Heart left ventricle (tissue), 16 donors: ENCODE data around the gene GAPDH. TPM values are rescaled to one million over a fixed set of nuclear protein-coding genes. Genes with fewer than 3 reads are reported as not detected.

Experiments used
- ATAC-seq, 4 donors: fragments of 200-7000 bp; cut with Tn5 transposase; one replicate each; pipeline ENCODE4 v1.9.1; 2020 to 2022; ENCODE audit warnings: moderate library complexity in 4 of 4, mild to moderate bottlenecking in 3 of 4, moderate number of reproducible peaks in 1 of 4
- DNase-seq, 5 donors: peaks; one replicate each; pipeline ENCODE4 v3.0.0-alpha.2; 2020
- H3K27ac ChIP-seq, 12 donors: fragments of 200-600 bp; sonication (generic) in 4 of 12; one replicate each; pipeline versions ENCODE4 v1.5.0 to v1.8.0; 2016 to 2022; ENCODE audit warnings: mild to moderate bottlenecking in 2 of 12
- H3K27me3 ChIP-seq, 9 donors: fragments of 200-600 bp; sonication (generic) in 2 of 9; one replicate each; pipeline versions ENCODE4 v1.5.1 to v1.8.0; 2016 to 2022; ENCODE audit warnings: mild to moderate bottlenecking in 3 of 9
- H3K36me3 ChIP-seq, 9 donors: fragments of 200-600 bp; sonication (generic) in 2 of 9; one replicate each; pipeline versions ENCODE4 v1.5.0 to v1.8.0; 2018 to 2022; ENCODE audit warnings: mild to moderate bottlenecking in 2 of 9
- H3K4me1 ChIP-seq, 12 donors: fragments of 200-600 bp; sonication (generic) in 4 of 12; one replicate each; pipeline versions ENCODE4 v1.5.0 to v1.8.0; 2016 to 2022; ENCODE audit warnings: mild to moderate bottlenecking in 3 of 12
- H3K4me3 ChIP-seq, 12 donors: fragments of 200-600 bp; sonication (generic) in 4 of 12; one replicate each; pipeline versions ENCODE4 v1.5.0 to v1.8.0; 2017 to 2022; ENCODE audit warnings: mild to moderate bottlenecking in 9 of 12, moderate library complexity in 4 of 12
- H3K9me3 ChIP-seq, 12 donors: fragments of 200-600 bp; sonication (generic) in 4 of 12; one replicate each; pipeline versions ENCODE4 v1.5.0 to v1.8.0; 2016 to 2022; ENCODE audit warnings: mild to moderate bottlenecking in 1 of 12
- POLR2A ChIP-seq, 2 donors: fragments of 450-650 bp; IDR thresholded peaks; one replicate each; pipeline ENCODE4 v1.6.1; 2017; ENCODE audit warnings: antibody characterized with exemption in 2 of 2, mild to moderate bottlenecking in 2 of 2, moderate library complexity in 2 of 2
- WGBS, 4 donors: extraction: QIAGEN DNeasy Blood & Tissue Kit in 2 of 4; methylation state at CpG; one replicate each; pipeline versions ENCODE4 v1.1.5 to v1.1.7; 2013 to 2018; 5-methylcytosine and 5-hydroxymethylcytosine counted together
- intact Hi-C, 10 donors: fragments of 100-400 bp; cut with DNase I; formaldehyde crosslinking; loops; one replicate each; pipeline versions ENCODE4 v1.11.1 to v1.14.2; 2022
- polyA plus RNA-seq, 2 donors: library from polyadenylated mRNA; stranded (reverse); fragments of 200-250 nt; gene quantifications; one replicate each; pipeline ENCODE4 v1.2.3, GENCODE V29; 2013
- total RNA-seq, 9 donors: library from RNA; depleted of rRNA in 2 of 9; stranded (reverse); fragments of >200 nt in 2 of 9; fragmentation: NEBNext Ultra II Directional in 3 of 9; extraction: Animal tissue kit (Norgen Biotek cat#: 25700) in 3 of 9; gene quantifications; one replicate each; pipeline versions ENCODE4 v1.1.0 to v1.2.4, GENCODE V29; 2016 to 2023
- TF ChIP-seq, protein P1 (sequence below), 12 donors: fragments of 200-600 bp; sonication (generic) in 4 of 12; IDR thresholded peaks; one replicate each; pipeline versions ENCODE4 v1.5.0 to v1.8.0; 2018 to 2022; ENCODE audit warnings: antibody characterized with exemption in 12 of 12, mild to moderate bottlenecking in 5 of 12
- donor health status: ischemic (EF 13 %, LVEDD 7.1; RV severe dilation, severe dysfunction).
- donor health status: healthy with polysubstance abuse.
- donor health status: DM: no; HTN: yes; CAD: no.
- donor health status: DM: no; HTN: no; CAD: no.
- donor health status: ischemic (EF 25% LVEDD 6.9; RV normal size, moderate dysfunction).
- donor health status: ischemic (EF 25% LVEDD 5.7; RV mildly dilated, moderate dysfunction).
- donor health status: healthy.
- donor health status: DM: yes; HTN: yes; CAD: no.
- donor health status: ischemic (EF 35%, LVEDD 5.7; RV mildly dilated, moderate dysfunction).
- donor health status: nonischemic (EF 11% LVEDD 7.7; RV severe dilation, severe dysfunction).
- donor health status: DM: yes; HTN: yes; CAD: no.
- donor health status: PGD.
- donor health status: ischemic (EF 29% LVEDD 5.4; RV normal size, mild dysfunction).
- donor health status: nonischemic (EF 23%, LVEDD 6.1; RV moderate dilation, normal function).

The GAPDH gene
- total and polyA plus RNA-seq, 11 donors = 3,379 to 7,430 (median 4,887) TPM

DNA sequence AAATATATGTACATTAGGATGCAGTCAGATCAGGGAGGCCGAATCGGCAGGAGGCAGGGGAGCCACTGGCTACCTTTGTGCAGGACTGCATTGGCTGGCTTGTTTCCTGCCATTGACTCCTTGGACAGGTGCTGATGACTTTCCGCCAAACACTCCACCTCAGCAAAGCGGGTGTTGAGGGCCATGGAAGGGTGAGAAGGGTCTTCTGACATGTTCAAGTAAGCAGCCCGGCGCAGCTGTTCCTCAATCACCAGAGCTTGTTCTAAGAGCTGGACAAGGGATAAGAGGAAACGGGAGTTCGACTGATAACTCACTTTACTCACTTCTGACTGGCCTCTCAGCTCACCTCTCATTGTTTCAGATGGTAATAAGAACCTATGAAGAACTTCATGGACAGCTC lies 38.7 kb downstream of the GAPDH start:
- WGBS, 4 donors = 76 to 82% (median 78%) methylated on average over 8 of the region's 8 CpGs
- Histone ChIP-seq H3K9me3 (no peaks in the 10 kb centered on the region), H3K4me1 (peaks cover 0 to 12% (median 6%) of the 10 kb centered on the region in 12 donors), H3K27me3 (no peaks in the 10 kb centered on the region), H3K27ac (no peak overlapping the region), H3K4me3 (no peak overlapping the region), H3K36me3 (peaks cover 7 to 92% (median 88%) of the 10 kb centered on the region in 9 donors)
- intact Hi-C loops = no loop called here
- DNase-seq (no peak), ATAC-seq (no peak)
- TF ChIP-seq, protein P1, sequence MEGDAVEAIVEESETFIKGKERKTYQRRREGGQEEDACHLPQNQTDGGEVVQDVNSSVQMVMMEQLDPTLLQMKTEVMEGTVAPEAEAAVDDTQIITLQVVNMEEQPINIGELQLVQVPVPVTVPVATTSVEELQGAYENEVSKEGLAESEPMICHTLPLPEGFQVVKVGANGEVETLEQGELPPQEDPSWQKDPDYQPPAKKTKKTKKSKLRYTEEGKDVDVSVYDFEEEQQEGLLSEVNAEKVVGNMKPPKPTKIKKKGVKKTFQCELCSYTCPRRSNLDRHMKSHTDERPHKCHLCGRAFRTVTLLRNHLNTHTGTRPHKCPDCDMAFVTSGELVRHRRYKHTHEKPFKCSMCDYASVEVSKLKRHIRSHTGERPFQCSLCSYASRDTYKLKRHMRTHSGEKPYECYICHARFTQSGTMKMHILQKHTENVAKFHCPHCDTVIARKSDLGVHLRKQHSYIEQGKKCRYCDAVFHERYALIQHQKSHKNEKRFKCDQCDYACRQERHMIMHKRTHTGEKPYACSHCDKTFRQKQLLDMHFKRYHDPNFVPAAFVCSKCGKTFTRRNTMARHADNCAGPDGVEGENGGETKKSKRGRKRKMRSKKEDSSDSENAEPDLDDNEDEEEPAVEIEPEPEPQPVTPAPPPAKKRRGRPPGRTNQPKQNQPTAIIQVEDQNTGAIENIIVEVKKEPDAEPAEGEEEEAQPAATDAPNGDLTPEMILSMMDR (IDR thresholded peaks at IDR 0.05) = no peak

DNA sequence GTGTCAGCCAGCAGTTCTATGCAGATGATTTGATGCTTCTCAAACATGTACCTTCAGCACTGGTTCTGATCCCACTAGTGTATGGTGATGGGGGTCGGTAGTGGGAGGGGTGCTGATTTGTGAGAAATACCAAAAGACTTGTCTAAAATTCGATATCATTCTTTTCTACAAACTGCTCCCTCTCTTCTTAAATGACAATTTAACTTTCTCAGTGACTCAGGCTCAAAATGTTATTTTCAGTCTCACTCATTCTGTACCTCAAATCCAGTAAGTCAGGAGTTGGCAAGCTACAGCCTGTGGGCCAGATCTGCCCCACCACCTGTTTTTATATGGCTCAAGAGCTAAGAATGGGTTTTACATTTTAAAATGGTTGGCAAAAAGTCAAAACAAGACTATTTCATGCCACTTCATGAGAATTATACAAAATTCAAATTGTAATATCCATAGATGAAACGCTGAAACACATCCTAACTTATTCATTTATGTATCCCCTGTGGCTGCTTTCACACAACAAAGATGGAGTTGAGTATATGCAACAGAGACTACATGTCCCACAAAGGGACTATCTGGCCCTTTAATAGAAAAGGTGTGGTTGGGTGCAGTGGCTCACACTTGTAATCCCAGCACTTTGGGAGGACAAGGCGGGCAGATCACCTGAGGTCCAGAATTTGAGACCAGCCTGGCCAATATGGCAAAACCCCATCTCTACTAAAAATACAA lies 40.4 kb downstream of the GAPDH start:
- Histone ChIP-seq H3K9me3 (no peaks in the 10 kb centered on the region), H3K4me3 (no peak overlapping the region), H3K27me3 (no peaks in the 10 kb centered on the region), H3K36me3 (peaks cover 7 to 100% (median 100%) of the 10 kb centered on the region in 9 donors), H3K4me1 (no peaks in the 10 kb centered on the region), H3K27ac (no peak overlapping the region)
- DNase-seq (no peak), ATAC-seq (no peak)
- 91 to 93% (median 92%) methylated on average over 4 of the region's 4 CpGs for whole genome bisulfite sequencing, 4 donors
- intact Hi-C loops = no loop called here
- TF ChIP-seq, protein P1 (IDR thresholded peaks at IDR 0.05) = no peak
- no peak for TF ChIP-seq POLR2A (IDR thresholded peaks at IDR 0.05)

DNA sequence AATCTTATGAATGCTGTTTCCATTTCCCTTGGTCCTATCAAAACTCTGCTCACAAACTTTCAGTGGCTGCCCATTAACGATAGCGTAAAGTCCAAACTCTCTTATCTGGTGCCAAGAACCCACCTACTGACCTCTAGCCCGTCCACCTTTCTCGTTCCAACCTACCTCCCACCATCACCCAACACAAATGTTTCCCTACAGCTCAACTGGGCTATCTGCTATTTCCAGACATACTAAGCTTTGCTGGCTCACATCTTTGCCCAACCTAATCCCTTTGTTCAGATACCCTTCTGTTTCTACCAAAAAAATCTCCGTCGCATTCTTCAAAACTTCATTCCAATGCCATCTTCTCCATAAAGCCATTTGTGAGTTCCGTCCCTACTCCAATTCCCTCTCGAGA lies 41.3 kb downstream of the GAPDH start:
- no peaks in the 10 kb centered on the region for H3K9me3 ChIP-seq
- ATAC-seq (no peak), DNase-seq (no peak)
- no peak overlapping the region for H3K27ac ChIP-seq
- no peak for TF ChIP-seq POLR2A (IDR thresholded peaks at IDR 0.05)
- TF ChIP-seq, protein P1 (IDR thresholded peaks at IDR 0.05) = no peak
- peaks cover 7 to 100% (median 100%) of the 10 kb centered on the region in 9 donors for H3K36me3 ChIP-seq
- 78 to 91% (median 90%) methylated on average over 8 of the region's 8 CpGs for WGBS, 4 donors
- no peaks in the 10 kb centered on the region for H3K27me3 ChIP-seq
- intact Hi-C loops = no loop called here
- H3K4me3 ChIP-seq = no peak overlapping the region
- H3K4me1 ChIP-seq = no peaks in the 10 kb centered on the region

DNA sequence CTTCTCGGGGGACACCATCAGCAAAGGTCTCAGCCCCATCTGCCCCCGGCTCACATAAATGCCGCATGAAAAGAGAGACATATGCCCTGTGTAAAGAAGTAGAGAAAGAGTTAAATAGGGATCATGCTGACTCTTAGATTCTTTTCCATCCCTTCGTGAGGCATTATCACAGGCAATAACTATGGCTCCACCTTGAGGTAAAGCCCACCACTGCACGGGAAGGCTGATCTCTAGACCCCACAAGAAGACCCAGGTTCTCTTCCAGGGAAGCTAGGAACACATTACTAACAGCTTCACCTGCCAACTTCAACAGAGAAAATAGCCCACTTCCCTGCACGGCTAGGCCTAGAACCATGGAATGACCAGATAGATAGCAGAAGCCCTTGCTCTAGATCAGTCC lies 47.9 kb downstream of the GAPDH start:
- 69 to 75% (median 71%) methylated on average over 6 of the region's 6 CpGs for WGBS, 4 donors
- Histone ChIP-seq H3K36me3 (peaks cover 9 to 100% (median 100%) of the 10 kb centered on the region in 9 donors), H3K27me3 (no peaks in the 10 kb centered on the region), H3K9me3 (no peaks in the 10 kb centered on the region), H3K4me1 (no peaks in the 10 kb centered on the region), H3K27ac (no peak overlapping the region), H3K4me3 (no peak overlapping the region)
- intact Hi-C loops = no loop called here
- ATAC-seq (no peak), DNase-seq (no peak)
- no peak for TF ChIP-seq POLR2A (IDR thresholded peaks at IDR 0.05)
- TF ChIP-seq, protein P1 (IDR thresholded peaks at IDR 0.05) = peak in 2 of 12 donors; percentile 12 to 21
